Fibroblast of mammary gland (primary cell): ENCODE data around the gene CREB1.

Source experiments
- DNase-seq: peaks from one replicate; pipeline ENCODE4 v3.0.0-alpha.2; 2010; ENCODE audit warnings: low read depth
- H3K4me3 ChIP-seq: 2 replicates; pipeline ENCODE4 v1.5.1; 2011; ENCODE audit warnings: low read depth, mild to moderate bottlenecking, low read length, moderate library complexity; ENCODE audit not compliant: control insufficient read depth
- CTCF ChIP-seq: conservative IDR thresholded peaks from 2 replicates; pipeline ENCODE4 v1.5.1; 2011; ENCODE audit warnings: low read depth, low read length, inconsistent platforms; ENCODE audit not compliant: control insufficient read depth, insufficient read depth

Gene CREB1

GRCh38 chr2:207584952-207585351 lies 55.2 kb downstream of the CREB1 start:
- DNase-seq: no peak
- no peak overlapping the region for H3K4me3 ChIP-seq
- no peak for TF ChIP-seq CTCF

GRCh38 chr2:207587305-207587704 lies 57.5 kb downstream of the CREB1 start:
- no peak for DNase-seq
- no peak overlapping the region for H3K4me3 ChIP-seq
- no peak for TF ChIP-seq CTCF

- no peak overlapping the region for H3K4me3 ChIP-seq
- no peak for TF ChIP-seq CTCF
- DNase-seq: no peak
Measured at GRCh38 chr2:207589143-207589542, 59.4 kb downstream of the CREB1 start.

GRCh38 chr2:207593277-207593676 lies 63.5 kb downstream of the CREB1 start:
- no peak overlapping the region for H3K4me3 ChIP-seq
- no peak for DNase-seq
- no peak for TF ChIP-seq CTCF

- no peak overlapping the region for H3K4me3 ChIP-seq
- no peak for DNase-seq
- TF ChIP-seq CTCF: no peak
Measured at GRCh38 chr2:207594264-207594663, 64.5 kb downstream of the CREB1 start.

- H3K4me3 ChIP-seq: no peak overlapping the region
- no peak for DNase-seq
- TF ChIP-seq CTCF: no peak
Measured at GRCh38 chr2:207594731-207595130, 65.0 kb downstream of the CREB1 start.

GRCh38 chr2:207599636-207600035 lies 69.9 kb downstream of the CREB1 start:
- DNase-seq: peak; percentile 5
- no peak overlapping the region for H3K4me3 ChIP-seq
- no peak for TF ChIP-seq CTCF
